Choroid plexus epithelial cell (primary cell): ENCODE measurements around the gene TM9SF2.
"Not testable (repeated sequence)": the region's sequence is repeated elsewhere in the genome, so short reads cannot be mapped to it uniquely, and the experiment has no call there.

Experiments used
- DNase-seq: peaks from one replicate; pipeline ENCODE4 v3.0.0-alpha.2; 2010; ENCODE audit warnings: low read depth
- H3K4me3 ChIP-seq: 2 replicates; pipeline ENCODE4 v1.5.1; 2011; ENCODE audit warnings: low read depth, mild to moderate bottlenecking, control low read depth, low read length, moderate library complexity
- CTCF ChIP-seq: conservative IDR thresholded peaks from 2 replicates; pipeline ENCODE4 v1.5.1; 2011; ENCODE audit warnings: low read depth, mild to moderate bottlenecking, control low read depth, inconsistent platforms, low read length, moderate library complexity

TM9SF2 gene

GRCh38 chr13:99501184-99501847 is at the start of gene TM9SF2:
Gene TM9SF2, plus strand, starts transcription at chr13:99501472. Its CDS starts 135 bp downstream, at chr13:99501607.
- TF ChIP-seq CTCF, result no peak
- peak within 1 kb of the TSS; percentile 94 for H3K4me3 ChIP-seq
- peak; percentile 98 for DNase-seq

GRCh38 chr13:99454518-99455183 is 46.6 kb upstream of the TM9SF2 start:
- DNase-seq, result no peak
- no peak overlapping the region for H3K4me3 ChIP-seq
- TF ChIP-seq CTCF, result no peak

- no peak for DNase-seq
- TF ChIP-seq CTCF, result no peak
- no peak overlapping the region for H3K4me3 ChIP-seq
Measured at GRCh38 chr13:99459099-99459850, 42.0 kb upstream of the TM9SF2 start.

- not testable (repeated sequence) for DNase-seq
Measured at GRCh38 chr13:99460802-99461201, 40.5 kb upstream of the TM9SF2 start.

GRCh38 chr13:99463646-99464397 is 37.5 kb upstream of the TM9SF2 start:
- H3K4me3 ChIP-seq, result peak overlapping the region; percentile 28
- no peak for TF ChIP-seq CTCF
- no peak for DNase-seq

More at GRCh38 chr13:99460802-99461201, 40.5 kb upstream of the TM9SF2 start:
- H3K4me3 ChIP-seq, result not testable (repeated sequence)

GRCh38 chr13:99464441-99464949 is 36.8 kb upstream of the TM9SF2 start:
- H3K4me3 ChIP-seq, result peak overlapping the region; percentile 28
- no peak for TF ChIP-seq CTCF
- DNase-seq, result peak; percentile 70
